Right lobe of liver (tissue), 6 donors: ENCODE results near the gene UGT2B17. TPM values are rescaled to one million over a fixed set of nuclear protein-coding genes. Genes with fewer than 3 reads are reported as not detected.
"Not testable (repeated sequence)": the region's sequence is repeated elsewhere in the genome, so short reads cannot be mapped to it uniquely, and the experiment has no call there.

Source experiments
- ATAC-seq, 4 donors: fragments of 200-7000 bp; cut with Tn5 transposase; one replicate each; pipeline ENCODE4 v1.9.1; 2020; ENCODE audit warnings: mild to moderate bottlenecking in 4 of 4, moderate library complexity in 4 of 4
- DNase-seq, 3 donors: peaks; one replicate each; pipeline ENCODE4 v3.0.0-alpha.2; 2020
- H3K27ac ChIP-seq, 3 donors: fragments of 200-600 bp; one replicate each; pipeline ENCODE4 v1.8.0; 2022
- H3K27me3 ChIP-seq, 2 donors: fragments of 200-600 bp; one replicate each; pipeline ENCODE4 v1.8.0; 2022
- H3K36me3 ChIP-seq, 4 donors: fragments of 200-600 bp; sonication (generic) in 1 of 4; one replicate each; pipeline versions ENCODE4 v1.5.1 to v1.8.0; 2017 to 2022; ENCODE audit warnings: control low read depth in 1 of 4
- H3K4me1 ChIP-seq, 4 donors: fragments of 200-600 bp; sonication (generic) in 1 of 4; one replicate each; pipeline versions ENCODE4 v1.5.1 to v1.8.0; 2017 to 2022; ENCODE audit warnings: control low read depth in 1 of 4
- H3K4me3 ChIP-seq, 3 donors: fragments of 200-600 bp; one replicate each; pipeline ENCODE4 v1.8.0; 2022
- H3K9me3 ChIP-seq, 4 donors: fragments of 200-600 bp; sonication (generic) in 1 of 4; one replicate each; pipeline versions ENCODE4 v1.5.1 to v1.8.0; 2017 to 2022; ENCODE audit warnings: control low read depth in 1 of 4
- CTCF ChIP-seq, 4 donors: fragments of 200-600 bp in 3 of 4; fragments of 450-650 bp in 1 of 4; IDR thresholded peaks; one replicate each; pipeline versions ENCODE4 v1.5.1 to v1.8.0; 2016 to 2022; ENCODE audit warnings: antibody characterized with exemption in 4 of 4, mild to moderate bottlenecking in 2 of 4
- POLR2A ChIP-seq: fragments of 450-650 bp; IDR thresholded peaks from one replicate; pipeline ENCODE4 v1.6.1; 2017; ENCODE audit warnings: antibody characterized with exemption, mild to moderate bottlenecking
- WGBS: methylation state at CpG from one replicate; pipeline ENCODE4 v1.1.6; 2018; ENCODE audit warnings: low coverage, low lambda C conversion rate; ENCODE audit not compliant: insufficient coverage; ENCODE audit errors: missing lambda C conversion rate; 5-methylcytosine and 5-hydroxymethylcytosine counted together
- intact Hi-C, 2 donors: fragments of 100-400 bp; cut with DNase I; formaldehyde crosslinking; loops; one replicate each; pipeline versions ENCODE4 v1.11.2 to v1.14.1; 2022
- long read RNA-seq: library from polyadenylated mRNA; unstranded; transcript quantifications from one replicate; pipeline ENCODE4 v2.0.0, GENCODE V29; 2019
- total RNA-seq, 6 experiments: library from RNA; depleted of rRNA in 2 of 6; stranded (reverse); fragments of >200 nt in 2 of 6; fragmentation: NEBNext Ultra II Directional in 3 of 6; extraction: Animal tissue kit (Norgen Biotek cat#: 25700) in 3 of 6; gene quantifications; one replicate each; pipeline versions ENCODE4 v1.1.0 to v1.2.4, GENCODE V29; 2016 to 2023
- donor health status: DM: no; HTN: yes; CAD: no.
- donor health status: DM: no; HTN: no; CAD: no.
- donor health status: DM: no; HTN: no; CAD: no.
- donor health status: DM: no; HTN: yes; CAD: no.
- donor health status: DM: no; HTN: yes; CAD: no.

Gene UGT2B17
- total RNA-seq = 10 to 100 TPM in 2 of 6 experiments, 1 to 10 TPM in 4; 1.0 to 13.6 (median 2.5) TPM
- long read RNA-seq = 0 reads

- no peak for ATAC-seq
- intact Hi-C loops = no loop called here
- 40% methylated on average over 2 of the region's 7 CpGs for WGBS
- H3K9me3 ChIP-seq = no peaks in the 10 kb centered on the region
- peaks cover 0 to 7% (median 0%) of the 10 kb centered on the region in 4 donors for H3K4me1 ChIP-seq
- no peak within 1 kb of the TSS for H3K27ac ChIP-seq
- no peak for TF ChIP-seq POLR2A
- TF ChIP-seq CTCF (IDR thresholded peaks at IDR 0.05) = no peak
- H3K27me3 ChIP-seq = no peaks in the 10 kb centered on the region
- no peak within 1 kb of the TSS for H3K4me3 ChIP-seq
- H3K36me3 ChIP-seq = no peaks in the 10 kb centered on the region
- no peak for DNase-seq
Observed at GRCh38 chr4:68576272-68577125, at the start of gene UGT2B17. Gene UGT2B17, minus strand, starts transcription at chr4:68576322. Its CDS starts 7,838 bp downstream, at chr4:68568484.

GRCh38 chr4:68622731-68623130 lies 46.6 kb upstream of the UGT2B17 start:
- H3K9me3 ChIP-seq, H3K27ac ChIP-seq: not testable (repeated sequence)

GRCh38 chr4:68617003-68617698 lies 41.0 kb upstream of the UGT2B17 start:
- H3K4me3 ChIP-seq = no peak overlapping the region
- H3K27me3 ChIP-seq = no peaks in the 10 kb centered on the region
- no peak for TF ChIP-seq CTCF (IDR thresholded peaks at IDR 0.05)
- no peak for TF ChIP-seq POLR2A
- H3K4me1 ChIP-seq = peaks cover 0 to 3% (median 0%) of the 10 kb centered on the region in 4 donors
- H3K9me3 ChIP-seq = no peaks in the 10 kb centered on the region
- DNase-seq (no peak), ATAC-seq (no peak)
- H3K27ac ChIP-seq = no peak overlapping the region
- no peaks in the 10 kb centered on the region for H3K36me3 ChIP-seq
- intact Hi-C loops = no loop called here

More at GRCh38 chr4:68622731-68623130, 46.6 kb upstream of the UGT2B17 start:
- intact Hi-C loops = loop anchor here in 1 of 2 donors (10.0 kb wide), 1 partner anchor 118 kb away; no protein-coding TSS in a partner anchor
- not testable (repeated sequence) for DNase-seq, H3K27me3 ChIP-seq, ATAC-seq, H3K4me3 ChIP-seq, H3K36me3 ChIP-seq, H3K4me1 ChIP-seq
- WGBS = 83% methylated on average over 1 of the region's 2 CpGs

- Histone ChIP-seq H3K27me3 (no peaks in the 10 kb centered on the region), H3K4me3 (no peak overlapping the region), H3K36me3 (no peaks in the 10 kb centered on the region), H3K4me1 (peaks cover 0 to 3% (median 0%) of the 10 kb centered on the region in 4 donors), H3K27ac (no peak overlapping the region), H3K9me3 (no peaks in the 10 kb centered on the region)
- 90% methylated on average over 8 of the region's 11 CpGs for WGBS
- ATAC-seq = no peak
- TF ChIP-seq CTCF (IDR thresholded peaks at IDR 0.05) = no peak
- DNase-seq = no peak
- intact Hi-C loops = no loop called here
Observed at GRCh38 chr4:68615699-68616422, 39.7 kb upstream of the UGT2B17 start.
